ENCODE results near the gene VPS33B.

GRCh38 chr15:90950676-90951075 lies 71.7 kb downstream of the VPS33B start:
- no peak for TF ChIP-seq CTCF (IDR thresholded peaks at IDR 0.05)
- TF ChIP-seq ZFX (IDR thresholded peaks at IDR 0.05; ENCODE audit: borderline replicate concordance), result no peak

All from 22Rv1 (cell line).